ENCODE measurements around the gene CFAP74. TPM values are rescaled to one million over a fixed set of nuclear protein-coding genes. Genes with fewer than 3 reads are reported as not detected.

The CFAP74 gene
- total and polyA plus RNA-seq, 2 of the 13 experiments (the other 11 are each of a cell fraction or from before 2014, with no cell fraction given) = 0.27 to 0.62 TPM

DNA sequence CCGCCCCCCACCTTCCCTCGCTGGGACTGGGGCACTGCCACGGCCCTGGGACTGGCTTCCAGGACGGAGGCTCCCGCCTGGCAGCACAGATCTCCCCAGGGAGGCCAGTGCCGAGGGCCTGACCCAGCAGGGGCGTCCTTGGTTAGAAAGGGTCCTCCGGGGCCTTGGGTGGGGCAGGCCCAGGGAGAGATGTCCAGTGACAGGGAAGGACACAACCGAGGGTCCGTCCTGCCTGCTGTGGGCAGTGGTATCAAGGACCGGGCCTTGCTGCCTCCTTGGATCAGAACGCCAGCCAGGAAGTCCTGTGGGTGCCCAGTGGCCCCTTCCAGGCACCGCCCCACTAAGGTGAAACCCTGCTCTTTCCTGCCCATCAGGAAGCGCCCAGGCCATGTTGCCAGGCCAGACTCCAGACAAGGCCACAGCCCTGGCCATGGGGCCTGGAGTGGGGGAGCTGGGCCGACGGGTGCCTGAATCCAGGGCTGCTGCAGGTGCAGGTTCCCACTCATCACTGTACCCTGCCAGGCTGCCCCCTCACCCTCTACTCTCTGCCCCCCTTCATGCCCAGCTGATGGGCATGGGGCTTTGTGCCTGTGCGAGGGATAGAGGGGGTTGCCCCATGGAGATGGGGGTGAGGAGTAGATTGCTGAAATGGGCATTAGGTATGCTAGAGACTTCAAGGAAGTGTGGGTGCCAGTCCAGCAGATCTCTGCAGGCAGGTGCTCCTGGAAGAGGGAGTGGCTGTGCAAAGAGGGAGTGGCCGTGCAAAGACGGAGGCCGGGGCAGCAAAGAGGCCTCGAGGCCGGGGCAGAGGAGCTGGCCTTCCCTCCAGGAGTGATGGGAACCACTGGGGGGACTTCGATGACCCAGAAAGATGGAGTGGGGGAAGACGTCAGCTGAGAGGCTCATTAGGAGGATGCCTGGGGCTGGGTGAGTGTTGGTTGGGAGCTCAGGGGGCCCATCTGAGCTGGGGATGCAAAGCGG lies 44.5 kb upstream of the CFAP74 start (continued):
- TF ChIP-seq, protein P1, sequence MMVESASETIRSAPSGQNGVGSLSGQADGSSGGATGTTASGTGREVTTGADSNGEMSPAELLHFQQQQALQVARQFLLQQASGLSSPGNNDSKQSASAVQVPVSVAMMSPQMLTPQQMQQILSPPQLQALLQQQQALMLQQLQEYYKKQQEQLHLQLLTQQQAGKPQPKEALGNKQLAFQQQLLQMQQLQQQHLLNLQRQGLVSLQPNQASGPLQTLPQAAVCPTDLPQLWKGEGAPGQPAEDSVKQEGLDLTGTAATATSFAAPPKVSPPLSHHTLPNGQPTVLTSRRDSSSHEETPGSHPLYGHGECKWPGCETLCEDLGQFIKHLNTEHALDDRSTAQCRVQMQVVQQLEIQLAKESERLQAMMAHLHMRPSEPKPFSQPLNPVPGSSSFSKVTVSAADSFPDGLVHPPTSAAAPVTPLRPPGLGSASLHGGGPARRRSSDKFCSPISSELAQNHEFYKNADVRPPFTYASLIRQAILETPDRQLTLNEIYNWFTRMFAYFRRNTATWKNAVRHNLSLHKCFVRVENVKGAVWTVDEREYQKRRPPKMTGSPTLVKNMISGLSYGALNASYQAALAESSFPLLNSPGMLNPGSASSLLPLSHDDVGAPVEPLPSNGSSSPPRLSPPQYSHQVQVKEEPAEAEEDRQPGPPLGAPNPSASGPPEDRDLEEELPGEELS (CRISPR knock-in tag; IDR thresholded peaks at IDR 0.05) = 0 out of 2 replicates have a peak, but pooled peaks have one; percentile 8
- TF ChIP-seq, protein P2, sequence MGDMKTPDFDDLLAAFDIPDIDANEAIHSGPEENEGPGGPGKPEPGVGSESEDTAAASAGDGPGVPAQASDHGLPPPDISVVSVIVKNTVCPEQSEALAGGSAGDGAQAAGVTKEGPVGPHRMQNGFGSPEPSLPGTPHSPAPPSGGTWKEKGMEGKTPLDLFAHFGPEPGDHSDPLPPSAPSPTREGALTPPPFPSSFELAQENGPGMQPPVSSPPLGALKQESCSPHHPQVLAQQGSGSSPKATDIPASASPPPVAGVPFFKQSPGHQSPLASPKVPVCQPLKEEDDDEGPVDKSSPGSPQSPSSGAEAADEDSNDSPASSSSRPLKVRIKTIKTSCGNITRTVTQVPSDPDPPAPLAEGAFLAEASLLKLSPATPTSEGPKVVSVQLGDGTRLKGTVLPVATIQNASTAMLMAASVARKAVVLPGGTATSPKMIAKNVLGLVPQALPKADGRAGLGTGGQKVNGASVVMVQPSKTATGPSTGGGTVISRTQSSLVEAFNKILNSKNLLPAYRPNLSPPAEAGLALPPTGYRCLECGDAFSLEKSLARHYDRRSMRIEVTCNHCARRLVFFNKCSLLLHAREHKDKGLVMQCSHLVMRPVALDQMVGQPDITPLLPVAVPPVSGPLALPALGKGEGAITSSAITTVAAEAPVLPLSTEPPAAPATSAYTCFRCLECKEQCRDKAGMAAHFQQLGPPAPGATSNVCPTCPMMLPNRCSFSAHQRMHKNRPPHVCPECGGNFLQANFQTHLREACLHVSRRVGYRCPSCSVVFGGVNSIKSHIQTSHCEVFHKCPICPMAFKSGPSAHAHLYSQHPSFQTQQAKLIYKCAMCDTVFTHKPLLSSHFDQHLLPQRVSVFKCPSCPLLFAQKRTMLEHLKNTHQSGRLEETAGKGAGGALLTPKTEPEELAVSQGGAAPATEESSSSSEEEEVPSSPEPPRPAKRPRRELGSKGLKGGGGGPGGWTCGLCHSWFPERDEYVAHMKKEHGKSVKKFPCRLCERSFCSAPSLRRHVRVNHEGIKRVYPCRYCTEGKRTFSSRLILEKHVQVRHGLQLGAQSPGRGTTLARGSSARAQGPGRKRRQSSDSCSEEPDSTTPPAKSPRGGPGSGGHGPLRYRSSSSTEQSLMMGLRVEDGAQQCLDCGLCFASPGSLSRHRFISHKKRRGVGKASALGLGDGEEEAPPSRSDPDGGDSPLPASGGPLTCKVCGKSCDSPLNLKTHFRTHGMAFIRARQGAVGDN (CRISPR knock-in tag; IDR thresholded peaks at IDR 0.05) = peak; percentile 48
- TF ChIP-seq, protein P3, sequence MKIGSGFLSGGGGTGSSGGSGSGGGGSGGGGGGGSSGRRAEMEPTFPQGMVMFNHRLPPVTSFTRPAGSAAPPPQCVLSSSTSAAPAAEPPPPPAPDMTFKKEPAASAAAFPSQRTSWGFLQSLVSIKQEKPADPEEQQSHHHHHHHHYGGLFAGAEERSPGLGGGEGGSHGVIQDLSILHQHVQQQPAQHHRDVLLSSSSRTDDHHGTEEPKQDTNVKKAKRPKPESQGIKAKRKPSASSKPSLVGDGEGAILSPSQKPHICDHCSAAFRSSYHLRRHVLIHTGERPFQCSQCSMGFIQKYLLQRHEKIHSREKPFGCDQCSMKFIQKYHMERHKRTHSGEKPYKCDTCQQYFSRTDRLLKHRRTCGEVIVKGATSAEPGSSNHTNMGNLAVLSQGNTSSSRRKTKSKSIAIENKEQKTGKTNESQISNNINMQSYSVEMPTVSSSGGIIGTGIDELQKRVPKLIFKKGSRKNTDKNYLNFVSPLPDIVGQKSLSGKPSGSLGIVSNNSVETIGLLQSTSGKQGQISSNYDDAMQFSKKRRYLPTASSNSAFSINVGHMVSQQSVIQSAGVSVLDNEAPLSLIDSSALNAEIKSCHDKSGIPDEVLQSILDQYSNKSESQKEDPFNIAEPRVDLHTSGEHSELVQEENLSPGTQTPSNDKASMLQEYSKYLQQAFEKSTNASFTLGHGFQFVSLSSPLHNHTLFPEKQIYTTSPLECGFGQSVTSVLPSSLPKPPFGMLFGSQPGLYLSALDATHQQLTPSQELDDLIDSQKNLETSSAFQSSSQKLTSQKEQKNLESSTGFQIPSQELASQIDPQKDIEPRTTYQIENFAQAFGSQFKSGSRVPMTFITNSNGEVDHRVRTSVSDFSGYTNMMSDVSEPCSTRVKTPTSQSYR (CRISPR knock-in tag; IDR thresholded peaks at IDR 0.05; ENCODE audit: borderline replicate concordance) = peak; percentile 36; the same call in 1 of the 2 replicates
- TF ChIP-seq, protein P4, sequence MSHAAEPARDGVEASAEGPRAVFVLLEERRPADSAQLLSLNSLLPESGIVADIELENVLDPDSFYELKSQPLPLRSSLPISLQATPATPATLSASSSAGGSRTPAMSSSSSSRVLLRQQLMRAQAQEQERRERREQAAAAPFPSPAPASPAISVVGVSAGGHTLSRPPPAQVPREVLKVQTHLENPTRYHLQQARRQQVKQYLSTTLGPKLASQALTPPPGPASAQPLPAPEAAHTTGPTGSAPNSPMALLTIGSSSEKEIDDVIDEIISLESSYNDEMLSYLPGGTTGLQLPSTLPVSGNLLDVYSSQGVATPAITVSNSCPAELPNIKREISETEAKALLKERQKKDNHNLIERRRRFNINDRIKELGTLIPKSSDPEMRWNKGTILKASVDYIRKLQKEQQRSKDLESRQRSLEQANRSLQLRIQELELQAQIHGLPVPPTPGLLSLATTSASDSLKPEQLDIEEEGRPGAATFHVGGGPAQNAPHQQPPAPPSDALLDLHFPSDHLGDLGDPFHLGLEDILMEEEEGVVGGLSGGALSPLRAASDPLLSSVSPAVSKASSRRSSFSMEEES (CRISPR knock-in tag; IDR thresholded peaks at IDR 0.05) = no peak
- TF ChIP-seq BRD4 (CRISPR knock-in tag; IDR thresholded peaks at IDR 0.05) (peak; percentile 36), CENPX (CRISPR knock-in tag; IDR thresholded peaks at IDR 0.05) (no peak), ZNF263 (CRISPR knock-in tag; IDR thresholded peaks at IDR 0.05) (0 out of 2 replicates have a peak, but pooled peaks have one; percentile 29), HNF4G (IDR thresholded peaks at IDR 0.05; ENCODE audit: borderline replicate concordance, low read depth, low read length) (no peak), HNF4G (CRISPR knock-in tag; IDR thresholded peaks at IDR 0.05; ENCODE audit: borderline replicate concordance, low read depth) (no peak), CREB1 (IDR thresholded peaks at IDR 0.05) (no peak), CREB1 (CRISPR knock-in tag; IDR thresholded peaks at IDR 0.05) (0 out of 2 replicates have a peak, but pooled peaks have one; percentile 32), ZFX (CRISPR knock-in tag; IDR thresholded peaks at IDR 0.05; ENCODE audit: low read depth) (peak; percentile 32; the same call in 1 of the 2 replicates), AGO2 (optimal IDR thresholded peaks at IDR 0.05; ENCODE audit: low read depth, low read length) (peak; percentile 48)

Data from HepG2 (cell line).